K562 (cell line): ENCODE data around the gene PIF1. TPM values are rescaled to one million over a fixed set of nuclear protein-coding genes. Genes with fewer than 3 reads are reported as not detected.

Experiments used
- ADNP ChIP-seq: fragments of 200-800 bp; sonication (Bioruptor generic); IDR thresholded peaks from 2 replicates; pipeline ENCODE4 v1.6.1; 2016; ENCODE audit warnings: missing genetic modification characterization, missing compliant biosample characterization
- BRF1 ChIP-seq: IDR thresholded peaks from 3 replicates; pipeline ENCODE4 v1.6.1; 2011; ENCODE audit warnings: borderline replicate concordance, mild to moderate bottlenecking; ENCODE audit not compliant: insufficient read length; ENCODE audit errors: extremely low read depth
- CAMTA2 ChIP-seq: fragments of 250-450 bp; sonication (Bioruptor Pico); conservative IDR thresholded peaks from 2 replicates; pipeline ENCODE4 v1.5.1; 2022
- CBFA2T3 ChIP-seq: fragments of 450-650 bp; IDR thresholded peaks from 2 replicates; pipeline ENCODE4 v1.6.1; 2017
- CREM ChIP-seq: IDR thresholded peaks from 2 replicates; pipeline ENCODE4 v1.6.1; 2014; ENCODE audit warnings: antibody characterized with exemption, low read depth
- MAFF ChIP-seq: IDR thresholded peaks from 2 replicates; pipeline ENCODE4 v1.6.1; 2012; ENCODE audit warnings: low read length, improper control_type of control experiment
- MCM5 ChIP-seq: fragments of 450-650 bp; IDR thresholded peaks from 2 replicates; pipeline ENCODE4 v1.6.1; 2016; ENCODE audit warnings: low read depth
- NRF1 ChIP-seq, 2 experiments: fragments of 450-650 bp; IDR thresholded peaks in 1 of 2; conservative IDR thresholded peaks in 1 of 2; 2 replicates each; pipeline ENCODE4 v1.6.1; 2014; ENCODE audit warnings: mild to moderate bottlenecking in 2 of 2
- PURB ChIP-seq: sonication (generic); formaldehyde crosslinking; IDR thresholded peaks from 2 replicates; pipeline ENCODE4 v1.9.0; 2021; ENCODE audit warnings: low read depth, mild to moderate bottlenecking, missing genetic modification reagents
- RNF2 ChIP-seq: sonication (generic); IDR thresholded peaks from 2 replicates; pipeline ENCODE4 v1.6.1; 2016
- THRB ChIP-seq: fragments of 450-650 bp; formaldehyde crosslinking; conservative IDR thresholded peaks from 2 replicates; pipeline ENCODE4 v1.4.0; 2022; ENCODE audit warnings: mild to moderate bottlenecking, missing genetic modification characterization
- ZNF165 ChIP-seq: fragments of 250-450 bp; sonication (Bioruptor Pico); IDR thresholded peaks from 2 replicates; pipeline ENCODE4 v1.4.0; 2020; ENCODE audit warnings: borderline replicate concordance
- polyA plus RNA-seq, 8 experiments: library from polyadenylated mRNA; depleted of rRNA in 4 of 8; stranded (reverse) in 5 of 8; unstranded in 3 of 8; fragments of >200 nt; fragmentation: Nextera tagmentation in 2 of 8; fragmentation: Illumina TruSeq in 1 of 8; extraction: Ambion mirVana in 2 of 8; extraction: Trizol in 1 of 8; gene quantifications; 2 replicates each; pipeline versions ENCODE4 v1.2.1 to v1.2.3, GENCODE V29; 2011 to 2014; ENCODE audit warnings: inconsistent platforms in 1 of 8, missing spikeins in 1 of 8
- total RNA-seq, 7 experiments: library from RNA; depleted of rRNA in 6 of 7; stranded (reverse); fragments of >200 nt in 6 of 7; fragmentation: Illumina TruSeq in 2 of 7; extraction: Trizol in 2 of 7; gene quantifications; 2 replicates each; pipeline versions ENCODE4 v1.2.1 to v1.2.3, GENCODE V29; 2011 to 2021; ENCODE audit warnings: low replicate concordance in 1 of 7
- TF ChIP-seq, protein P1 (sequence below), 2 experiments: IDR thresholded peaks; 2 replicates each; pipeline ENCODE4 v1.6.1; 2012; ENCODE audit warnings: improper control_type of control experiment in 2 of 2, low read depth in 2 of 2, low read length in 2 of 2, borderline replicate concordance in 1 of 2
- TF ChIP-seq, protein P2 (sequence below): fragments of 250-450 bp; sonication (Bioruptor Pico); IDR thresholded peaks from 2 replicates; pipeline ENCODE4 v1.8.0; 2021; ENCODE audit warnings: mild to moderate bottlenecking, moderate library complexity
- TF ChIP-seq, protein P3 (sequence below): fragments of 250-450 bp; sonication (Bioruptor Pico); IDR thresholded peaks from 2 replicates; pipeline ENCODE4 v1.9.0; 2021; ENCODE audit warnings: mild to moderate bottlenecking, inconsistent platforms
- TF ChIP-seq, protein P4 (sequence below): fragments of 450-650 bp; conservative IDR thresholded peaks from 2 replicates; pipeline ENCODE4 v1.6.1; 2016; ENCODE audit warnings: missing genetic modification characterization, low read depth, mild to moderate bottlenecking, control low read depth, missing compliant biosample characterization
- TF ChIP-seq, protein P5 (sequence below): fragments of 450-650 bp; IDR thresholded peaks from 2 replicates; pipeline ENCODE4 v1.7.0; 2016; ENCODE audit warnings: borderline replicate concordance

The PIF1 gene
- total and polyA plus RNA-seq, 9 of the 15 experiments (the other 6 are each of a cell fraction or from before 2014, with no cell fraction given) = 1.1 to 37.9 (median 11.5) TPM

GRCh38 chr15:64841344-64842095, 16.1 kb upstream of the PIF1 start, which contains the start of gene PLEKHO2 (continued):
- TF ChIP-seq, protein P1, sequence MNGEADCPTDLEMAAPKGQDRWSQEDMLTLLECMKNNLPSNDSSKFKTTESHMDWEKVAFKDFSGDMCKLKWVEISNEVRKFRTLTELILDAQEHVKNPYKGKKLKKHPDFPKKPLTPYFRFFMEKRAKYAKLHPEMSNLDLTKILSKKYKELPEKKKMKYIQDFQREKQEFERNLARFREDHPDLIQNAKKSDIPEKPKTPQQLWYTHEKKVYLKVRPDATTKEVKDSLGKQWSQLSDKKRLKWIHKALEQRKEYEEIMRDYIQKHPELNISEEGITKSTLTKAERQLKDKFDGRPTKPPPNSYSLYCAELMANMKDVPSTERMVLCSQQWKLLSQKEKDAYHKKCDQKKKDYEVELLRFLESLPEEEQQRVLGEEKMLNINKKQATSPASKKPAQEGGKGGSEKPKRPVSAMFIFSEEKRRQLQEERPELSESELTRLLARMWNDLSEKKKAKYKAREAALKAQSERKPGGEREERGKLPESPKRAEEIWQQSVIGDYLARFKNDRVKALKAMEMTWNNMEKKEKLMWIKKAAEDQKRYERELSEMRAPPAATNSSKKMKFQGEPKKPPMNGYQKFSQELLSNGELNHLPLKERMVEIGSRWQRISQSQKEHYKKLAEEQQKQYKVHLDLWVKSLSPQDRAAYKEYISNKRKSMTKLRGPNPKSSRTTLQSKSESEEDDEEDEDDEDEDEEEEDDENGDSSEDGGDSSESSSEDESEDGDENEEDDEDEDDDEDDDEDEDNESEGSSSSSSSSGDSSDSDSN (IDR thresholded peaks at IDR 0.05; ENCODE audit: borderline replicate concordance in 1 of 2, low read depth in 2 of 2, low read length in 2 of 2) = 0 out of 4 replicates have a peak, but pooled peaks of 1 of the 2 experiments have one; percentile 80
- TF ChIP-seq PURB (CRISPR knock-in tag) (no peak), CREM (peak; percentile 38; the same call in 1 of the 2 replicates), MAFF (no peak), MCM5 (no peak), RNF2 (no peak), NRF1 (conservative IDR thresholded peaks at IDR 0.05 in 1 of 2, IDR thresholded peaks at IDR 0.05 in 1 of 2) (peak; percentile 55 to 56), CAMTA2 (CRISPR knock-in tag) (no peak), THRB (CRISPR knock-in tag) (no peak), BRF1 (no peak), CBFA2T3 (no peak), ZNF165 (CRISPR knock-in tag) (no peak), ADNP (tag) (no peak)
- TF ChIP-seq, protein P2, sequence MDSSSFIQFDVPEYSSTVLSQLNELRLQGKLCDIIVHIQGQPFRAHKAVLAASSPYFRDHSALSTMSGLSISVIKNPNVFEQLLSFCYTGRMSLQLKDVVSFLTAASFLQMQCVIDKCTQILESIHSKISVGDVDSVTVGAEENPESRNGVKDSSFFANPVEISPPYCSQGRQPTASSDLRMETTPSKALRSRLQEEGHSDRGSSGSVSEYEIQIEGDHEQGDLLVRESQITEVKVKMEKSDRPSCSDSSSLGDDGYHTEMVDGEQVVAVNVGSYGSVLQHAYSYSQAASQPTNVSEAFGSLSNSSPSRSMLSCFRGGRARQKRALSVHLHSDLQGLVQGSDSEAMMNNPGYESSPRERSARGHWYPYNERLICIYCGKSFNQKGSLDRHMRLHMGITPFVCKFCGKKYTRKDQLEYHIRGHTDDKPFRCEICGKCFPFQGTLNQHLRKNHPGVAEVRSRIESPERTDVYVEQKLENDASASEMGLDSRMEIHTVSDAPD (CRISPR knock-in tag) = no peak
- TF ChIP-seq, protein P3, sequence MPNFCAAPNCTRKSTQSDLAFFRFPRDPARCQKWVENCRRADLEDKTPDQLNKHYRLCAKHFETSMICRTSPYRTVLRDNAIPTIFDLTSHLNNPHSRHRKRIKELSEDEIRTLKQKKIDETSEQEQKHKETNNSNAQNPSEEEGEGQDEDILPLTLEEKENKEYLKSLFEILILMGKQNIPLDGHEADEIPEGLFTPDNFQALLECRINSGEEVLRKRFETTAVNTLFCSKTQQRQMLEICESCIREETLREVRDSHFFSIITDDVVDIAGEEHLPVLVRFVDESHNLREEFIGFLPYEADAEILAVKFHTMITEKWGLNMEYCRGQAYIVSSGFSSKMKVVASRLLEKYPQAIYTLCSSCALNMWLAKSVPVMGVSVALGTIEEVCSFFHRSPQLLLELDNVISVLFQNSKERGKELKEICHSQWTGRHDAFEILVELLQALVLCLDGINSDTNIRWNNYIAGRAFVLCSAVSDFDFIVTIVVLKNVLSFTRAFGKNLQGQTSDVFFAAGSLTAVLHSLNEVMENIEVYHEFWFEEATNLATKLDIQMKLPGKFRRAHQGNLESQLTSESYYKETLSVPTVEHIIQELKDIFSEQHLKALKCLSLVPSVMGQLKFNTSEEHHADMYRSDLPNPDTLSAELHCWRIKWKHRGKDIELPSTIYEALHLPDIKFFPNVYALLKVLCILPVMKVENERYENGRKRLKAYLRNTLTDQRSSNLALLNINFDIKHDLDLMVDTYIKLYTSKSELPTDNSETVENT = no peak
- TF ChIP-seq, protein P4, sequence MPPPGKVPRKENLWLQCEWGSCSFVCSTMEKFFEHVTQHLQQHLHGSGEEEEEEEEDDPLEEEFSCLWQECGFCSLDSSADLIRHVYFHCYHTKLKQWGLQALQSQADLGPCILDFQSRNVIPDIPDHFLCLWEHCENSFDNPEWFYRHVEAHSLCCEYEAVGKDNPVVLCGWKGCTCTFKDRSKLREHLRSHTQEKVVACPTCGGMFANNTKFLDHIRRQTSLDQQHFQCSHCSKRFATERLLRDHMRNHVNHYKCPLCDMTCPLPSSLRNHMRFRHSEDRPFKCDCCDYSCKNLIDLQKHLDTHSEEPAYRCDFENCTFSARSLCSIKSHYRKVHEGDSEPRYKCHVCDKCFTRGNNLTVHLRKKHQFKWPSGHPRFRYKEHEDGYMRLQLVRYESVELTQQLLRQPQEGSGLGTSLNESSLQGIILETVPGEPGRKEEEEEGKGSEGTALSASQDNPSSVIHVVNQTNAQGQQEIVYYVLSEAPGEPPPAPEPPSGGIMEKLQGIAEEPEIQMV (tag) = no peak
- TF ChIP-seq, protein P5, sequence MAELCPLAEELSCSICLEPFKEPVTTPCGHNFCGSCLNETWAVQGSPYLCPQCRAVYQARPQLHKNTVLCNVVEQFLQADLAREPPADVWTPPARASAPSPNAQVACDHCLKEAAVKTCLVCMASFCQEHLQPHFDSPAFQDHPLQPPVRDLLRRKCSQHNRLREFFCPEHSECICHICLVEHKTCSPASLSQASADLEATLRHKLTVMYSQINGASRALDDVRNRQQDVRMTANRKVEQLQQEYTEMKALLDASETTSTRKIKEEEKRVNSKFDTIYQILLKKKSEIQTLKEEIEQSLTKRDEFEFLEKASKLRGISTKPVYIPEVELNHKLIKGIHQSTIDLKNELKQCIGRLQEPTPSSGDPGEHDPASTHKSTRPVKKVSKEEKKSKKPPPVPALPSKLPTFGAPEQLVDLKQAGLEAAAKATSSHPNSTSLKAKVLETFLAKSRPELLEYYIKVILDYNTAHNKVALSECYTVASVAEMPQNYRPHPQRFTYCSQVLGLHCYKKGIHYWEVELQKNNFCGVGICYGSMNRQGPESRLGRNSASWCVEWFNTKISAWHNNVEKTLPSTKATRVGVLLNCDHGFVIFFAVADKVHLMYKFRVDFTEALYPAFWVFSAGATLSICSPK = no peak
